T-helper 9 cell (primary cell): ENCODE data around the gene NOS1.
"Not testable (repeated sequence)": the region's sequence is repeated elsewhere in the genome, so short reads cannot be mapped to it uniquely, and the experiment has no call there.

Experiments used
- DNase-seq: peaks from one replicate; pipeline ENCODE4 v3.0.0-alpha.2; 2020
- total RNA-seq, 2 donors: gene quantifications; one replicate each; lab custom pipeline; 2026; lab: John Stamatoyannopoulos, UW

NOS1 gene
- total RNA-seq = 0 to 0.07 reads per million in 2 donors

- DNase-seq = no peak
Observed at GRCh38 chr12:117361347-117361751, at the start of gene NOS1. Gene NOS1 (minus strand): TSS chr12:117361626. CDS start chr12:117331069, 30,557 bp downstream.

DNA sequence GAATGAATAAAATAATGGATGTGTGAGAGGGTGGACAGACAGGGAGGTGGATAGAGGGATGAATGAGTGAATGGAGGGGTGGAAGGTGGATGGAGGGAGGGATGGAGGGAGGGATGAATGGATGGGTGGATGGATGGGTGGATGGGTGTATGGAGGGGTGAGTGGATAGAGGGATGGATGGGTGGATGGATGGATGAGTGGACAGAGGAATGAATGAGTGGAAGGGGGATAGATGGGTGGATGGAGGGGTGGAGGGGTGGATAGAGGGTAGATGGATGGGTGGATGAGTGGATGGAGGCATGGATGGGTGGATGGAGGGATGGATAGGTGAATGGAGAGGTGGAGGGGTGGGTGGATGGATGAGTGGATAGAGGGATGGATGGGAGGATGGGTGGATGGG is 47.9 kb upstream of the NOS1 start:
- DNase-seq = no peak

- no peak for DNase-seq
Observed at GRCh38 chr12:117408161-117408791, 46.9 kb upstream of the NOS1 start.

DNA sequence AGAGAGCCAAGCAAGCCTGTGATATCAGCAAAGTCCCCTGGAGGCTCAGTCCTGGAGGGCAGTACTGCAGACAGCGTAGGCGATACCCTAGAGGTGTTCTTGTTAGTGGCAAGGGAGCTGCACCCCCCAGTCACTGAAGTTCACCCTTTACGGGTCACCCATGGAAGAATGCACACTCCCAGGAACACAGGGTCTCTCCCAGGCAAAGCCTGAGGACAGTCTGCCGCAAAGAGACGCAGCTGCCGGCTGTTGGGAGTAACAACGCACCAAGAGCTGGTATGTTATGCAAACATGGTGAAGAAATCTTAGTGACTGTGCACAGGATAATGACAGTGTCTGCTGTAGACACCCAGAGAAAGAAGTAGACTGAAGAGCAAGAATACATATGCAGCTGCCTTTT is 43.5 kb upstream of the NOS1 start:
- no peak for DNase-seq

DNA sequence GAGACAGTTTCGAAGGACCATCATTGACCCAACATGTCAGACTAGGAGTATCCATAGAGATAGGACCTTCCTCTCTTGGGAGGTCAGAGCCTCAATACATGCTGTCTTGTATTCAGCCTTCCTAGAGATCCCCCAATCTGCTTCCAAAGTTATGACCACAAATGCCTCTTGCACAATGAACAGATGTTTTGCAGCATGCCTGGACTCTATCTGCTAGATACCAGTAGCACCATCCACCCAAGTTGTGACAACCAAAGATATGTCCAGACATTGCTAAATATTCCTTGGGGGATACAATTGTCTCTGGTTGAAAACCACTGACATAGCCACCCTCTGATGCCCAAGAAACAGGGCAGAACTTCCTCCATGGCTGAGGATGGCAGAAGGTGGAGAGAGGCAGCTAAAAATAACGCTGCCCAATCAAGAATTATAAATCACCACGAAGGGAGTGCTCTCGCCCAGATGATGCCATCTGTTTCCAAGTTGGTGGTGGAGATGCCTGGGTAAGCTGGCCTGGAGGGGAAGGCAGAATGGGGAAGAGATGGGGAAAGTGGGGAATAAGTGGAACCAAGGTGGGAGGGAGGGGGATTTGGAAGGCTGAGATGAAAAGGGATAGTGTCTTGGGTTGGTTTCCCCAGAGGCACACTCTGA is 42.9 kb upstream of the NOS1 start:
- no peak for DNase-seq

DNA sequence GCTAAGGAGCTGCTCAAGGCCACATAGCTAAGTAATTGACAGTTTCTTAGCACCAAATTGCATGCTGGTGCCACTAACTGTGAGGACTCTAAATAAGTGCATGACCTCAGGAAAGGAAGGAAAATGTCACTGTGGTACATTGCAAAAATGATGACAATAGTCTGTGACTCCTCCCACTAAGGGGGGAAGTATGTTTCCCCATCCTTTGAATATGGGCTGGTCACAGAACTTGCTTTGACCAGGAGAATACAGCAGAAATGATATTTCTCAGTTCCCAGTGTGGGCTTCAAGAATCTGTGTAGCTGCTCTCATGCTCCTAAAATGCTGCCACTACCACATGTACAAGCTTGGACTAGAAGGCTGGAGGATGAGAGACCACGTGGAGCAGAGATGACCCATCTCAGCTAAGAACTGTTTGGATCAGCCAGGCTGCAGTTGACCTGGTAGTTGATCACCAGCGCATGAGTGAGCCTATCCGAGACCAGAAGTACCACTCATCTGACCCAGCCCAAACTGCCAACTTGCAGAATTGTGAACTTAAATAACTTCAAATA is 42.2 kb upstream of the NOS1 start:
- no peak for DNase-seq

DNA sequence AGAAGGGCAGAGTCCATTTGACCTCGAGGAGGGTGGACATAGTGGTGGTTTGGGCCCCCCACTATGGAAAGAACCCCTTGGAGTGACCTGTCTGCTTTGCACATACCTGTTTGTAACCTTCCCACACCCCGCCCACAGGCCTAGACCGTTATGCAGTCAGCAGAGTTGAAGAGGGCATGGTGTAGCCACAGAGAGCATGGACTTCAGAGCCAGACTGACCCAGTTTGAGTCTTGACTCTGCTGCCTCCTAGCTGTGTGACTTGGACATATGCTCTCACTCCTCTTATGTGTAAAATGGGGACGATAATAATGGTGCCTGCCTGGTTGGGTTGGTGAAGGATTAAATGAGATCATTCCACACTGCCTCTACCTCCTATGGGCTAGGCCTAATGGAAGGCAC is 40.9 kb upstream of the NOS1 start:
- DNase-seq = no peak

DNA sequence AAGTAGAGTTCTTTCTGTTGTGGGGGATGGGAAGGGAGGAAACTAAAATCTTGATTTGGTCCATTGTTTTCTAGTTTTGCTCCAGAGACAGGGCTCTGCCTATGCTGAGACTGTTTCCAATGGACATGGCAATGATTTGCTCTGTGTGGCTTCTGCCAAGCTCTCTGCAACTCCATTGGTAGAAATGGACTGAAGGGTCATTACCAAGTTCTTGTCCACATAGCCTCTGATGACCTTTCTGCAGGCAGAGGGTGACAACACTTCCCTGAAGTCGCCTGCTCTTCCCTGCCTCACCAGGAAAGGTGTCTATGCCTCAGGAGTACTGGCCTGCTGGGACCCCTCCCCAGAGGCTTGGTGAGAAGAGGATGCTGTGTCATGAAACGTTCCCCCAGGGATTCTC is 39.5 kb upstream of the NOS1 start:
- DNase-seq = no peak

GRCh38 chr12:117398482-117398881 is 37.1 kb upstream of the NOS1 start:
- DNase-seq = not testable (repeated sequence)

DNA sequence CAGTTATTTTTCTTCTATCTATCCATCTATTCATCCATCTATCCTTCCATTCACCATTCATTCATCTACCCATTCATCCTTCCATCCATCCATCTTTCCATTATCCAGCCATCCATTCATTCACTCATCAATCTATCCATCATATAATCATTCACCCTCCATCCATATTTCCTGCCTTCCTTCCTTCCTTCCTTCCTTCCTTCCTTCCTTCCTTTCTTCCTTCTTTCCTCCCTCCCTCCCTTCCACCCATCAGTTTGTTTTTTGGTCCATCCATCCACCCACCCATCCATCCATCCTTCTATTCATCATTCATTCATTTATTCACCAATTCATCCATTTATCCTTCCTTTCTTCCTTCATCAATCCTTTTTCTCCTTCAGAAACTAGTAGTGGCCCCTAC is 34.3 kb upstream of the NOS1 start:
- DNase-seq = no peak

DNA sequence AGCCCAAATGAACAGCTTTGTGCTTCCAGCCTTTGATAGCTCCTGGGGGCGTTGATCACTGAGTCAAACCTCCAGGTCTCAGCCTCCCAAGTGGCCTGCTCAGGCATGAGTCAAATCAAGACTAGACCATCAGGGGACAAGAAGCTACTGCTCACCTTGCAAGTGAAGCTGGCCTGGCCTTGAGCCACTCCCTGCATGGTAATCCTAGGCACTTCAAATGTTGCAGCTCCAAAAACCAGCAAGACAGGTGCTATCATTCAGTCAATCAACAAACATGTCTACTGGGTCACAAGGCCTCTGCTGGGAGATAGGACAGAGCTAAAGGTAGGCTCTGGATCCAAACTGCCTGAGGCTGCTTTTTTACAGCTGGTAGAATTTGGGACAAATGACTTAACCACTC is 33.1 kb upstream of the NOS1 start:
- no peak for DNase-seq

DNA sequence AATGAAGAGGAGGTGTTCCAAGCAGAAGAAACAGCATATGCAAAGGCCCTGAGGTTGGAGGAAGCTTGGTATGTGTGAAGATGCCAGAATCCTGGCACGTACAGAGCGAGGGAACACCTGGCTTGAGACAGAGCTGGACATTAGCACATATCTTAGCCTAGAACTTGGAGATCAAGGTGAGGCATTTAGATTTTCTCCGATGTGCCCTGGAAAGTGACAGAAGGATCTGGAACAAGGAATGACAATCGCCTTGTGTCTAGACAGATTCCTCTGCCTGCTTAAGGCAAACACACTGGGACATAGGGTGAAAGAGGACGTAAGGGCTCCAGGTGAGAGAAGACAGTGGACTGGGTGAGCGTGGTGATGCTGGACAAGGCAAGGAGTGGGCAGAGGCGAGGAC is 32.2 kb upstream of the NOS1 start:
- no peak for DNase-seq

DNA sequence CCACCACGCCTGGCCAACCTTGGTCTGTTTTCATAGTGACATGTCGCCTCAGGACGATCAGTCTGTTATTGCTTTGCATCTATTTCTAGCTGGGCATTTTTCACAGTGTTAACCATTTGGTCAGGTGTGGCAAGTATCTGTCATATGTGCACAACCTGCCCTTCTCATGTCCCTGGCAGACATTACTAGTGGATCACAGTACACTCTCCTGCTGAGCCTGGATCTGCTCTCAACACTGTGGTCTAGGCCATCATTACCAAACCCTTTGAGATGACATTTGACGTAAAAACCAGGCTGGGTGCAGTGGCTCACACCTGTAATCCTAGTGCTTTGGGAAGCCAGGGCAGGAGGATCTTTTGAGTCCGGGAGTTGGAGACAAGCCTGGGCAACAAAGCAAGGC is 29.4 kb upstream of the NOS1 start:
- DNase-seq = no peak

DNA sequence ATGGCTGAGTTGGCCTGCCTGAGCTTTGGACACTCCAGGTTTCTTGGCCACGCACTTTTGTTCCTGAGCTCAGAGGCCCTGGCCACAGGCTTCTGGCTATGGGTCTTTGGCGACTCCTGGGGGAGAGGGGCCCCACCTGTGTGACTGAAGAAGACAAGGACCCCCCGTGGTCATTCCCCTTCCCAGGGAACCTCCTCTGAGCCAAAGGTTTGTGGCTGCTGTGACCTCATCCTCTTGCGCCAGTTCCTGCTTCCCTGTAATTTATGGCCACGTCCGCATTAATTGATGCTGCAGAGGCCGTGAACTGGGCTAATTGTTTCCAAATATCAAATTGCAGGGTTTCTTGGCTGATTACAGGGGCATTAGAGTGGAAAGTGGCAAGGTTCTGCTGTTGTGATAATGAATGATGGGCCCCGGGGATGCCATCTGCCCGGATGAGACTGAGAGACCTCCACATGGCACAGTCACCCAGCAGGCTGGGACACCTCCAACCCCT is 27.6 kb upstream of the NOS1 start:
- no peak for DNase-seq

- no peak for DNase-seq
Observed at GRCh38 chr12:117387832-117388231, 26.4 kb upstream of the NOS1 start.

DNA sequence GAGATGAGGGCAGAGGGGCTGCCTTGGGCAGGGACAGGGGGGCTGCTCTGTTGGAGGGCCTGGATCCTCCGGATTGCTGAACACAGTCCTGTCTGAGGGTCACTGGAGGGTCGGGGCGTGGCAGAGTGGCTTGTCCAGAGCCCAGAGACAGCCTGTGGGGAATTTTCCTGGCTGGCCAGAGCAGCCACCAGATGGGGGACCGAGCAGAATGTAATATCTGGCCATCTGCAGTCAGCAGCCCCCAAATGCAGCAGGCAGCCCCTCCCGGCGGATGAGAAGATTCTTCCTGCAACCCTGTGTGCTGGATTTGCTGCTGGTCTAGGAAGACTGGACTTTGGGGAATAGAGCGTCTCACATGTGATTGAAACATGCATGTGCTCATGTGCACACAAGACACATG is 23.3 kb upstream of the NOS1 start:
- no peak for DNase-seq

GRCh38 chr12:117380083-117380482 is 18.7 kb upstream of the NOS1 start:
- no peak for DNase-seq

GRCh38 chr12:117377758-117378157 is 16.3 kb upstream of the NOS1 start:
- DNase-seq = no peak

DNA sequence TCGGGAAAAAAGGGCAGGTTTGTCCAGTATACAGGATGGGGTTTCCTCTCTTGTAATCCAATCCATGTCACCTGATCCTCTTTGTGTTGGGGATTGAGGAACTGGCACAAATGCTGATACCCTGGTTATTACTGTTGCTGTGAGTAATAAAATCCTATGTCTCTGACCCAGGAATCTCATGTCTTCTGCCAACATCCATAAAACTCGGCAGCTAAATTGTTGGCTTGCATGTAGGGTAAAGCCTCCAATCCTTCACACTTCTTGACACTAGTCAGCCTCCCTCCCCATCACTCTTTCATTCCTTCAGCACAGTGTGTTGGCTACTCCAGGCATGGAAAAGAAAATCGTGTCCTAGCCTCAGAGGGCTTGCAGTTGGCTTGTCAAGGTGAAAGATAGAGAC is 9.2 kb upstream of the NOS1 start:
- DNase-seq = no peak

DNA sequence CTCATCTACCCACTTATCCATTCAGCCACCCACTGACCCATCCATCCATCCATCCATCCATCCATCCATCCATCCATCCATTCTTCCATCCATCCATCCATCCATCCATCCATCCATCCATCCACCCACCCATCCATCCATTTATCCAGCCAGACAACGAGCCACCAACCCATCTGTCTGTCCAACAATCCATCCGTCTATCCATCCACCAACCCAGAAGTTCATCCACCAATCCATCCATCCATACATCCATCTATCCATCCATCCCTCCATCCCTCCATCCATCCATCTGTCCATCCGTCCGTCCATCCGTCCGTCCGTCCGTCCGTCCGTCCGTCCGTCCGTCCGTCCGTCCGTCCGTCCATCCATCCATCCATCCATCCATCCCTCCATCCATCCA is 8.6 kb upstream of the NOS1 start:
- DNase-seq = not testable (repeated sequence)

GRCh38 chr12:117367006-117367638 is 5.7 kb upstream of the NOS1 start:
- peak; percentile 14 for DNase-seq

- DNase-seq = no peak
Observed at GRCh38 chr12:117365049-117365616, 3.7 kb upstream of the NOS1 start.

DNA sequence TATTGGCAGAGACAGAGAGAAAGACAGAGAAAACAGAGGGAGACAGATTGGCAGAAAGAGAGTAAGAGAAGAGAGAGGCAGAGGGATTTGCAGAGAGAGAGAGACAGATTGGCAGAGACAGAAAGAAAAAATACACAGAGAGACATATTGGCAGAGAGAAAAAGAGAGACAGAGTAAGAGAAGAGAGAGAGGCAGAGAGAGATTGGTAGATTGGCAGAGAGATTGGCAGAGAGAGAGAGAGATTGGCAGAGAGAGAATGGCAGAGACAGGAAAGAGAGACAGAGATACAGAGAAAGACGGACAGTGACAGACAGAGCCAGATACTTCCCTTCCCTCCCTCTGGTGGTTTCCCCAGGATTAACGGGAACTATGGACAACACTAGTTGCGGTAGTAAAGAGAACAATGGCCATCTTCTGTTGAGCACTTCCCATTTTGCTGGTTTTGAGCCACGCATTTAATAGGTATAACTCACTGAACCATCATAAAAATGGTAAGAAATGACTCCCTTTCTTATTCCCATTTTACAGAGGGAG is 2.6 kb upstream of the NOS1 start:
- DNase-seq = no peak
